NCI-H69 (cell line): ENCODE results near the gene CAPS.
A peak's percentile ranks its signal among the peaks of the same experiment; 100 is the strongest.
"Not testable (repeated sequence)": the region's sequence is repeated elsewhere in the genome, so short reads cannot be mapped to it uniquely, and the experiment has no call there.

Experiments
- DNase-seq: peaks from one replicate; lab custom pipeline; 2025; lab: John Stamatoyannopoulos, UW

The CAPS gene

DNA sequence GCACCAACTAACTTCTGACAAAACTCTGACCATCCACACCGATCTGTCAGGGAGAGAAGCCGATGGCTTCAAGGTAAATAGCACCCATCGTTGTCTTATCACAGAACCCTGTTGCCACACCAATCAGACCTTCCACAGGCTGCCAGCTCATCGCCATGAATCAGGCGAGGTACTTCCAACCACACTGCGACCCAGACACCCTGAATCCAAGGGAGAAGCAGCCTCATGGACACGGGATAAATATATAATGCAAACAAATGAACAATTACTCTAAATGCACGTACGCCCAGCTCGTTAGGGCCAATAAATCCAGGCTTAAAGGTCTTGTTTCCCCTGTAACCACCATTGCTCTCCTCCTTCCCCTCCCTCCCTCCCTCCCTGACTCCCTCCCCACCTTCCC lies 43.1 kb downstream of the CAPS start:
- peak; percentile 92 for DNase-seq

DNA sequence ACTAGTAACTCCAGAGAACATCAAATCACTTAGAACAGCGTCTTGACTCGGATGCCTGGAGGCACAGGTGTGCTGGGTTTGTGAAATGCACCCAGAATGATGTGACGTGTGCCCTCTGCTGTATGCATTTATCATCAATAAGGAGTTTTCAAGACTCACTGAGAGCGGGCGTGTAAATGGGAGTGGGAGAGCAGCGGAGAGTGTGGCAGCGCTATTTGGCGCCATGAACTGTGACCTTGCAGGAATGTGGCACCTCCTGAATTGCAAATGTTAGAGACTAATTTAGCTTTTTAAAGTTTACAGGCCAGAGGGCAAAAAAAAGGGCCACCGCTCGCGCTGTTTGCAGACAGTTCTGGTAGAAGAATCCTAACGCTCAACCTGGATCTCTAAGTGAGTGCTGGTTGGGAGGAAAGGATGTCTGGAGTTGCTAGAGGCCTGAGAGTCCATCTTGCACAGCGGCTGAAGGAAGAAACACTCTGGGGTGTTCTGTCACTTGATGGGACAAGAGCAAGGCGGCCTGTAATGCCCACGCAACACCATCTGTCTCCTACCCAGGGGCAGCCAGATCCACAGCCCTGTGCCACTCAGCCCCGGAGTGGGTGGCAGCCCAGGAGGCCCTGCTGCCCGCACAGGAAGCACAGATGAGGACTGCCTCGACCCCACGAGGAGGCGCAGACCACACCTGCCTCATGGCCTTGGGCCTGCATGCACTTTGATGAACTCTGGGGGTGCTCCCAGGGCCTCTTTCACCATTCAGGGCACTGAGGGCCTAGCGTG lies 44.2 kb downstream of the CAPS start:
- DNase-seq, result peak; percentile 47

DNA sequence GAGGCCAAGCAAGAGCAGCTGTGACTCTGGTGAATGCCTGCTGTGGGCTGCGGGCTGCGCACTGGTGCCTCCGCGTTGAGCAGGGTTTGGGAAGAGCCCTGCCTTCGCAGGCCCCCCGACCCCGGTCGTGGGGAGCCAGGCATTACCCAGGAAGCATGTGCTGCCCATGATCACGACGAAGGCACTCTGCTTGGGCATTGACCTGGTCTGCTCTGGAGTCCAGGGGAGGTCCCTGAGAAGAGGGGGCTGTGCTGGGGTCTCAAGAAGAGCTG lies 44.7 kb downstream of the CAPS start:
- no peak for DNase-seq

DNA sequence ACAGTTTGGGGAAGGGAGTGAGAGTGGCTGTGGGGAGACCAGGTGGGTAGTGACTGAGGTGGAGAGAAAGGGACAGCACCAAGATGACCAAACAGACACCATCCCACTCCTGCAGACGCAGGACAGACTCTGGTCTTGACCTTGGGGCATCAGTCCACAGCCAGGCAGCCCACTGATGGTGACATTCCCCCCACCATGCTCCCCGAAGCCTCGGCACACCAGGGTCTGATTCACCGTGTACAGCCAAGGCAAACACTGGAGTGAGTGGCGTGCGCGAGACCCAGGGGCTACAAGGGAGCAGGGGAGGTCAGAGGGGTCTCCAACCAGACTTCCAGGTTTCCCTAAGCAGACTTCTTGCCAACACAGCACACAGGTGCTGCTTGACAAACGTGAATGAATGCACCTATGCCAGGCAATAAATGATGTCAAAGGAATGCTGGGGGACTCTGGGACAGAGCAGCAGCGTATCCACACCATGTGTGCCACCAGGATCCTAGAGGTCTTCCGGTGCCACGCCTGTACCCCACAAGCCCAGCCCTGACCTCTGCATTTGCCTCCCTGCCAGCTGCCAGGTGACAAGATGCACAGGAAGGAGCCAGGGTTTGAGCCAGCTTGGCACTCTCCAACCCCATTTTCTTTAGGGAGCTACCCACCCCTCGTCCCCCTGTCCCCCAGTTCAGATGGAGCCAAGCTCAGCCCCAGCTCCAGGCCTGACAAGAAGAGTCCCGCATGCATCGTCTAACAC lies 45.4 kb downstream of the CAPS start:
- DNase-seq, result no peak

DNA sequence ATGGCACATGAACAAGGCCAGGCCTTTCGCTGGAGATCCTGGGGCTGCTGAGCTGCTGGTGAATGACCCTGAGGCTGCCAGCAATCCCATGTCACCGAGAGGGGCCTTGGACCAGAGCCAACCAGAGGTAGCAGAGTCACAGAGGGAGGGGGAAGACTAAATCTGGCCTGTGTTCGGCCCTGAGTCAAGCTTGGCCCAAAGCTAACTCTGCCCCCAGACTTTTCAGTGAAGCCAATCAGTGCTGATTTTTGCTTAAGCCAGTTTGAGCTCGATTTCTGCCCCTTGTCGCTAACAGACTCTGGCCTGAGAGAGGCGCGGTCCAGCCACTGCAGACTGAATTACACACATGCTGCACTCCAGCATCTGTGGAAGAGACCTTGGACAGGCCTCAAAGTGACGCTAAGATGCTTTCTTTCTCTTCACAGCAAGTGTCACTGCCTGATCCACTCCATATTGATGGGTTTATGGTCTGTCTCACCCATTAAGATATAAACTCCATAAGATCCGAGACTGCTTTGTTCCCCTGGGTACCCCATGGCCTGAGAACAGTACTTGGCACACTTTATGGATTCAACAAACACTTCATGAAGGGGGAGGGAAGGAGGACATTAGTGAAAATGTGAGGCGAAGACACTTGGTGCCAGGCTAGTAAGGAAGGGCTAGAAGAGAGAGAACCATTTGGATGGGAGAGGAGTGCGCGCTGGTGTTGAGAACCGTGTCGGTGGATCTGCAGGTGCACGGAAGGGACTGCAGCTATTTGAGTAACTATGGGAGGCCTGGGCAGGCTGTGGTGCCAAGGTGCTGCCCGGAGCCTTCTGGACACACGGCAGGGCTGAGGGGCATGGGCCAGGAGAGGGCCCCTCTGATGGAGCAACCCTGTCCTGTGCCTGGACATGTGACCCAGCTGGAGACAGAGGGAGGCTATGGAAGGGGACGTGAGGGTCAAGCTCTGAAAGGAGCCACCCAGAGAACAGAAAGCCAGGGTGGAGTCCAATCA lies 46.2 kb downstream of the CAPS start:
- DNase-seq, result peak; percentile 67

DNA sequence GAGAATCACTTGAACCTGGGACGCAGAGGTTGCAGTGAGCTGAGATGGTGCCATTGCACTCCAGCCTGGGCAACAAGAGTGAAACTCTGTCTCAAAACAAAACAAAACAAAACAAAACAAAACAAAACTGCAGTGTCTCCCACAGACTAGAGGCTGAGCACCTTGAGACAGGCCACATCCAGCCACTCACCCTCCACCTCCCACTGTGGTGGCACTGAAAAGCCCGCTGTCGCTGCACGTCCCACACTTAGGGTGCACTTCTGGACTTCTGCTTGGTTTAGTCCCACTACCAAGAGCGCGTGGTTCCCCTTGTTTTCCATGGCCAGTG lies 47.6 kb downstream of the CAPS start:
- DNase-seq, result not testable (repeated sequence)

DNA sequence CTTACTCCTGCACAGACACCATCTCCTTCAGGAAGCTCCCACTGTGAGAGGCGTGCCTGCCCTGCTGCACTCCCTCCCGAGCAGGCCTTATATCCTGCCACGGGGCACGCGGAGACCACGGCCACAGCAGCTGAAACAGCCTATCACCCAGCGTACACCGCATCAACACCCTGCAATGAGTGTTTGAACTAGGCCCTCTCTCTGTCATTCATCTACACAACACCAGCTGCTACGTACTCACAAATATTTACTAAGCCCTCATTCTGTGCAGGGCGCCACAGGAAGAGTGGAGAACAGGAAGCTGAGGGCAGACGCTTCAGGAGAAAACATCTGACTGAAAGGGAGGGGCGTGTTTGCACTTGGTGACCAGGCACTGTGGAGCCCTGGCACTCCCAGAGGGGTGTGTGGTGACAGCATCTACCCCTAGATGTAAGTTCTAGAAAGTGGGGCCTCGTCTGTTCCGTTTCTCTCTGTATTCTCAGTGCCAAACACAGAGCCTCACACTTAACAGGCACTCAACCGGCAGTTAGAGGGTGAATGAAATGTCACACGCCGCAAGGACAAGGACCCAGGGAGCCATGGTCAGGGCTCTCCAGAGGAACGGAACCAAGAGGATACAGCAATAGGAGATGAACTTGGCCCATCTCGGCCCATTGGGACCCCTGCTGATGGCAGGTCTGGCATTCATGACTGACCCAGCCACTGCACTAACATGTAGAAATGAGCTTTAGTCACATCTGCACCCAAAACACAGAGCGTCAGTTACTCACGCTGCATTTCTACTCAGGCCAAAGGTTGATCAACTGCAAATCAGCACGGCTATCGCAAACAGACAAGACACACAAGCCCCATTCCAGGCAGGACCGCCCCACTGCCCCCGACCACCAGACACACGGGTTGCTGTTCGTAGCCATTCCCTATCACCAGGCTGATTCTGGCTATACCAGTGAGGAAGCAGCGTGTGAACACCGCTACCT lies 48.2 kb downstream of the CAPS start:
- DNase-seq, result peak; percentile 99

DNA sequence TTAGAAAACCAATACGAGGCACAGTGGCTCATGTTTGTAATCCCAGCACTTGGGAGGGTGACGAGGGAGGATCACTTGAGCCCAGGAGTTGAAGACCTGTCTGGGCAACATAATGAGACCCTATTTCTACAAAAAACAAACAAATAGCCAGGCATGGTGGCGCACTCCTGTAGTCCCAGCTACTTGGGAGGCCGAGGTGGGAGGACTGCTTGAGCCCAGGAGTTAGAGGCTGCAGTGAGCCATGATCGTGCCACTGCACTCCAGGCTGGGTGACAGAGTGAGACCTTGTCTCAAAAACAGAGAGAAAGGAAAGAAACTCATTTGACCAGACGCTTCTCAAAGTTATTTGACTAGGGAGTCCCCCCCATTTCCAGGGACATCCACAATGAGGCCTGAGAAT lies 49.2 kb downstream of the CAPS start:
- not testable (repeated sequence) for DNase-seq

DNA sequence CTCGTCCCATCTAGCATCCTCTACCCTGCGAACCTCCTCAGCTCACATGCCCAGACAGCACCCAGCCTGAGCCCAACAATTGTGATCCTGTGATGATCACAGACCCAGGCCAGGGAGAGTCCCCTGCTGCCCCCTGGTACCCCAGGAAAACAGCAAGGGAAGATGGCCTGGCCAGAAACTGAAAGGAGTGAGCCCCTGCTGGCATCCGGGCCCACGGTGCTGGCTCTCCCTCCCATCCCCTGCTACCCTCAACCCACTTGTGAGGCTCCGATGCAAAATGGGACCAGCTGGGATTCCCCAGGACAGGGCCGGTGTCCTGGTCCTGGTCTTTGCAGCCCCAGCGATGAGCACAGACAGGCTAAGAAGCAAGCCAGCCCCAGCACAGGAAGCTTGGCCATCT lies 49.8 kb downstream of the CAPS start:
- DNase-seq, result no peak

DNA sequence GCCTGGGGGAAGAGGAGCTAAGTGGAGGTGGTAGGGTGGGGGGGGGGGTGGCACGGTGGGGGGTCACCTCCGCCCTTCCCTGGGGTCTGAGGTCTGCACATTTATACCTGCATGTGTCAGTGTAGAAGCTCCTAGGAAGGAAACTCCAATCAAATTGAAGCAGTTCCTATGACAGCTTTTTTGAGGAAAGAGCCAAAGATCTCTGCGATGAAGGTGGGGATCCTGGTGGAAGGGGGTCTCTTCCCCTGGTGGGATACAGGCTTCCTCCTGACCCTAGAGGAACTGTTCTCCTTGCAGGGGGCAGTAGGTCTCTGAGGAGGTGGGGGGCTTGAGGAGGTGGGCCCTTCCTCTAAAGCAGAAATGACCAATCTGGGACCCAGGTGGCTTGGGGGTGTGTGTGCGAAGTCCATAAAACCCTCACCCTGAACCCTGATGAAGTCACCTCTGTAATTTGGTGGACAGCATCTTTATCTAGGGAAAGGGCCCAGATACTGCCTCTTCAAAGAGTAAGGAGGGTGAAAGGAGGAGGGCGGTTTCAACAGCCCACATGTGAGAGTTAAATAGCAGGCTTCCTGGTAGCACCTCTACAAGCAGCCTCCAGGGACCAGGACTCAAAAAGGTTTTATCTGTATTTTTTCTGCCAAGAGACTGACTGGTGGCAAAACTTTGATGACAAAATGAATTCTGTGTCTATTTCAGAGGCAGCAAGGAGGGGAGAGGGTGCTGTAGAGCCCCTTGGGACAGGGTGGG lies 50.9 kb downstream of the CAPS start:
- DNase-seq, result no peak
